ENCODE data around the gene FOSL1.

FOSL1 gene

GRCh38 chr11:65903068-65903481 lies 2.9 kb upstream of the FOSL1 start:
- DNase-seq (ENCODE audit: low spot score) = no peak
- TF ChIP-seq CTCF (IDR thresholded peaks at IDR 0.05; ENCODE audit: extremely low read depth, missing control alignments) = no peak

- no peak for TF ChIP-seq CTCF (IDR thresholded peaks at IDR 0.05; ENCODE audit: extremely low read depth, missing control alignments)
- DNase-seq (ENCODE audit: low spot score) = no peak
Observed at GRCh38 chr11:65900899-65901180, 652 bp upstream of the FOSL1 start.

GRCh38 chr11:65899356-65900124 lies 648 bp downstream of the FOSL1 start:
- TF ChIP-seq CTCF (IDR thresholded peaks at IDR 0.05; ENCODE audit: extremely low read depth, missing control alignments) = no peak
- DNase-seq (ENCODE audit: low spot score) = peak; percentile 74

GRCh38 chr11:65898656-65899355 lies 1.4 kb downstream of the FOSL1 start:
- no peak for TF ChIP-seq CTCF (IDR thresholded peaks at IDR 0.05; ENCODE audit: extremely low read depth, missing control alignments)
- no peak for DNase-seq (ENCODE audit: low spot score)

- DNase-seq (ENCODE audit: low spot score) = no peak
- TF ChIP-seq CTCF (IDR thresholded peaks at IDR 0.05; ENCODE audit: extremely low read depth, missing control alignments) = no peak
Observed at GRCh38 chr11:65897020-65897471, 3.1 kb downstream of the FOSL1 start.

GRCh38 chr11:65896034-65896999 lies 3.9 kb downstream of the FOSL1 start:
- DNase-seq (ENCODE audit: low spot score) = no peak
- TF ChIP-seq CTCF (IDR thresholded peaks at IDR 0.05; ENCODE audit: extremely low read depth, missing control alignments) = no peak
